HS-27A (cell line): Measurements from ENCODE around the gene CACNA2D3.
"Not testable (repeated sequence)": the region's sequence is repeated elsewhere in the genome, so short reads cannot be mapped to it uniquely, and the experiment has no call there.

Experiments used
- DNase-seq: peaks from one replicate; pipeline ENCODE4 v3.0.0-alpha.2; 2012; ENCODE audit warnings: low read depth, missing footprints

The CACNA2D3 gene

GRCh38 chr3:54574906-54575617 is 452.7 kb downstream of the CACNA2D3 start:
- DNase-seq, result no peak

GRCh38 chr3:54575618-54575960 is 453.2 kb downstream of the CACNA2D3 start:
- DNase-seq, result no peak

GRCh38 chr3:54577313-54577712 is 455.0 kb downstream of the CACNA2D3 start:
- DNase-seq, result no peak

GRCh38 chr3:54578417-54578816 is 456.1 kb downstream of the CACNA2D3 start:
- DNase-seq, result no peak

GRCh38 chr3:54580453-54580852 is 458.1 kb downstream of the CACNA2D3 start:
- no peak for DNase-seq

GRCh38 chr3:54582424-54582823 is 460.1 kb downstream of the CACNA2D3 start:
- DNase-seq, result no peak

- DNase-seq, result no peak
Observed at GRCh38 chr3:54591157-54591556, 468.8 kb downstream of the CACNA2D3 start.

GRCh38 chr3:54593653-54594052 is 471.3 kb downstream of the CACNA2D3 start:
- DNase-seq, result no peak

- no peak for DNase-seq
Observed at GRCh38 chr3:54596087-54596486, 473.7 kb downstream of the CACNA2D3 start.

- no peak for DNase-seq
Observed at GRCh38 chr3:54599716-54600115, 477.4 kb downstream of the CACNA2D3 start.

GRCh38 chr3:54600441-54601204 is 478.3 kb downstream of the CACNA2D3 start:
- DNase-seq, result no peak

GRCh38 chr3:54604495-54604894 is 482.1 kb downstream of the CACNA2D3 start:
- DNase-seq, result no peak

- no peak for DNase-seq
Observed at GRCh38 chr3:54608041-54608440, 485.7 kb downstream of the CACNA2D3 start.

GRCh38 chr3:54619053-54619452 is 496.7 kb downstream of the CACNA2D3 start:
- no peak for DNase-seq

GRCh38 chr3:54619531-54619930 is 497.2 kb downstream of the CACNA2D3 start:
- DNase-seq, result no peak

GRCh38 chr3:54621184-54621583 is 498.8 kb downstream of the CACNA2D3 start:
- no peak for DNase-seq

- no peak for DNase-seq
Observed at GRCh38 chr3:54622678-54623077, 500.3 kb downstream of the CACNA2D3 start.

GRCh38 chr3:54625805-54626787 is 503.7 kb downstream of the CACNA2D3 start:
- no peak for DNase-seq

- DNase-seq, result no peak
Observed at GRCh38 chr3:54628888-54629441, 506.6 kb downstream of the CACNA2D3 start.

GRCh38 chr3:54630101-54630623 is 507.8 kb downstream of the CACNA2D3 start:
- DNase-seq, result no peak

- DNase-seq, result not testable (repeated sequence)
Observed at GRCh38 chr3:54631001-54631400, 508.6 kb downstream of the CACNA2D3 start.
